ENCODE measurements around the gene MED13.

Gene MED13

GRCh38 chr17:62064791-62065563 lies at the start of gene MED13:
TSS of gene MED13 (minus strand) at chr17:62065278. CDS start at chr17:62065205, 73 bp downstream.
- peak; percentile 37 for DNase-seq (ENCODE audit: low spot score)

GRCh38 chr17:62112229-62112628 lies 47.2 kb upstream of the MED13 start:
- no peak for DNase-seq (ENCODE audit: low spot score)

GRCh38 chr17:62111562-62112171 lies 46.6 kb upstream of the MED13 start:
- DNase-seq (ENCODE audit: low spot score): no peak

- peak; percentile 50 for DNase-seq (ENCODE audit: low spot score)
Observed at GRCh38 chr17:62110923-62111484, 45.9 kb upstream of the MED13 start.

- no peak for DNase-seq (ENCODE audit: low spot score)
Observed at GRCh38 chr17:62109924-62110323, 44.8 kb upstream of the MED13 start.

- peak; percentile 72 for DNase-seq (ENCODE audit: low spot score)
Observed at GRCh38 chr17:62109378-62109902, 44.4 kb upstream of the MED13 start.

GRCh38 chr17:62105861-62106260 lies 40.8 kb upstream of the MED13 start:
- DNase-seq (ENCODE audit: low spot score): no peak

- DNase-seq (ENCODE audit: low spot score): no peak
Observed at GRCh38 chr17:62105357-62105756, 40.3 kb upstream of the MED13 start.

- DNase-seq (ENCODE audit: low spot score): no peak
Observed at GRCh38 chr17:62101515-62101914, 36.4 kb upstream of the MED13 start.

- DNase-seq (ENCODE audit: low spot score): no peak
Observed at GRCh38 chr17:62101090-62101489, 36.0 kb upstream of the MED13 start.

- no peak for DNase-seq (ENCODE audit: low spot score)
Observed at GRCh38 chr17:62100055-62100454, 35.0 kb upstream of the MED13 start.

- no peak for DNase-seq (ENCODE audit: low spot score)
Observed at GRCh38 chr17:62099532-62099931, 34.5 kb upstream of the MED13 start.

- DNase-seq (ENCODE audit: low spot score): no peak
Observed at GRCh38 chr17:62098623-62099231, 33.6 kb upstream of the MED13 start.

GRCh38 chr17:62096401-62096670 lies 31.3 kb upstream of the MED13 start:
- no peak for DNase-seq (ENCODE audit: low spot score)

GRCh38 chr17:62094175-62094574 lies 29.1 kb upstream of the MED13 start:
- no peak for DNase-seq (ENCODE audit: low spot score)

GRCh38 chr17:62093188-62094155 lies 28.4 kb upstream of the MED13 start:
- peak; percentile 34 for DNase-seq (ENCODE audit: low spot score)

GRCh38 chr17:62092784-62093183 lies 27.7 kb upstream of the MED13 start:
- DNase-seq (ENCODE audit: low spot score): no peak

- DNase-seq (ENCODE audit: low spot score): no peak
Observed at GRCh38 chr17:62091804-62092203, 26.7 kb upstream of the MED13 start.

GRCh38 chr17:62090868-62091267 lies 25.8 kb upstream of the MED13 start:
- no peak for DNase-seq (ENCODE audit: low spot score)

- DNase-seq (ENCODE audit: low spot score): no peak
Observed at GRCh38 chr17:62090021-62090824, 25.1 kb upstream of the MED13 start.

- no peak for DNase-seq (ENCODE audit: low spot score)
Observed at GRCh38 chr17:62089334-62089733, 24.3 kb upstream of the MED13 start.

Measured in LoVo (cell line).